Activated T-cell treated with anti-CD3 and anti-CD28 coated beads, Interleukin-2, amount 50 U/mL, for 72 hours (primary cell): ENCODE data around the gene GABRA4. TPM values are rescaled to one million over a fixed set of nuclear protein-coding genes. Genes with fewer than 3 reads are reported as not detected.

Source experiments
- ATAC-seq, 2 donors: fragments of 150-1000 bp; cut with Tn5 transposase; replicated peaks in 1 of 2; 2 replicates each; pipeline ENCODE4 v1.10.0; 2021; ENCODE audit warnings: moderate library complexity in 2 of 2, mild to moderate bottlenecking in 1 of 2
- DNase-seq, 2 donors: peaks; one replicate each; pipeline ENCODE4 v3.0.0; 2021 to 2022; ENCODE audit warnings: mixed read lengths in 1 of 2
- H3K27ac Mint-ChIP-seq: one replicate; pipeline ENCODE4 v1.8.0; 2022; ENCODE audit warnings: mild to moderate bottlenecking, moderate library complexity, mixed read lengths
- H3K27me3 Mint-ChIP-seq: one replicate; pipeline ENCODE4 v1.8.0; 2022; ENCODE audit warnings: low read depth, mixed read lengths
- H3K36me3 Mint-ChIP-seq, 2 donors: one replicate each; pipeline ENCODE4 v1.8.0; 2022; ENCODE audit warnings: mixed read lengths in 2 of 2, mild to moderate bottlenecking in 1 of 2; ENCODE audit not compliant: insufficient read depth in 2 of 2
- H3K4me1 Mint-ChIP-seq: one replicate; pipeline ENCODE4 v1.8.0; 2022; ENCODE audit warnings: low read depth, mixed read lengths
- H3K4me3 Mint-ChIP-seq, 2 donors: one replicate each; pipeline ENCODE4 v1.8.0; 2022; ENCODE audit warnings: mild to moderate bottlenecking in 2 of 2, mixed read lengths in 2 of 2, moderate library complexity in 2 of 2
- H3K9me3 Mint-ChIP-seq, 2 donors: one replicate each; pipeline ENCODE4 v1.8.0; 2022; ENCODE audit warnings: mixed read lengths in 2 of 2
- total RNA-seq, 2 donors: library from RNA; stranded (reverse); gene quantifications; one replicate each; pipeline ENCODE4 v1.2.3, GENCODE V29; 2022

GABRA4 gene
- total RNA-seq, 2 donors from 2014 or later = not detected

DNA sequence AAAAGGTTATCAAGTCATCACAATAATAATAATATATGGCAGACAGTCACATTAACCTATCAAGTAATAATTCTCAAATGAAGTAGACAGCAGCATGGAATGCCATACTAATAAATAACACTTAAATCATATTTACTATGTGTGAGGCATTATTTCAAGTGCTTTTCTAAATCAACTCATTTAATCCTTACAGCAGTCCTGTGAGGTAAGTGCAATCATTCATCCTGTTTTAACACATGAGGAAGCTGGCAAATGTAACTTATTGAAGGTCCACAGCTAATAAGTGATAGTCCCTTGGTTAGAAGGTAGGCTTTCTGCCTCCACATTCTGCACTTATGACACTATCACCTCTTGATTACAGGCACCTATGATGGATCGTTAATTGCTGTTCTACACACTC is 24.5 kb downstream of the GABRA4 start:
- ATAC-seq (no peak), DNase-seq (no peak)
- Mint-ChIP-seq H3K9me3 (no peaks in the 10 kb centered on the region), H3K27me3 (peaks cover 8% of the 10 kb centered on the region), H3K27ac (no peak overlapping the region), H3K4me3 (no peak overlapping the region), H3K4me1 (no peaks in the 10 kb centered on the region), H3K36me3 (no peaks in the 10 kb centered on the region)

GRCh38 chr4:46967631-46968030 is 25.8 kb downstream of the GABRA4 start:
- no peak for DNase-seq
- Mint-ChIP-seq H3K27ac (no peak overlapping the region), H3K4me1 (no peaks in the 10 kb centered on the region), H3K4me3 (no peak overlapping the region), H3K36me3 (no peaks in the 10 kb centered on the region), H3K27me3 (peaks cover 14% of the 10 kb centered on the region), H3K9me3 (no peaks in the 10 kb centered on the region)
- no peak for ATAC-seq

DNA sequence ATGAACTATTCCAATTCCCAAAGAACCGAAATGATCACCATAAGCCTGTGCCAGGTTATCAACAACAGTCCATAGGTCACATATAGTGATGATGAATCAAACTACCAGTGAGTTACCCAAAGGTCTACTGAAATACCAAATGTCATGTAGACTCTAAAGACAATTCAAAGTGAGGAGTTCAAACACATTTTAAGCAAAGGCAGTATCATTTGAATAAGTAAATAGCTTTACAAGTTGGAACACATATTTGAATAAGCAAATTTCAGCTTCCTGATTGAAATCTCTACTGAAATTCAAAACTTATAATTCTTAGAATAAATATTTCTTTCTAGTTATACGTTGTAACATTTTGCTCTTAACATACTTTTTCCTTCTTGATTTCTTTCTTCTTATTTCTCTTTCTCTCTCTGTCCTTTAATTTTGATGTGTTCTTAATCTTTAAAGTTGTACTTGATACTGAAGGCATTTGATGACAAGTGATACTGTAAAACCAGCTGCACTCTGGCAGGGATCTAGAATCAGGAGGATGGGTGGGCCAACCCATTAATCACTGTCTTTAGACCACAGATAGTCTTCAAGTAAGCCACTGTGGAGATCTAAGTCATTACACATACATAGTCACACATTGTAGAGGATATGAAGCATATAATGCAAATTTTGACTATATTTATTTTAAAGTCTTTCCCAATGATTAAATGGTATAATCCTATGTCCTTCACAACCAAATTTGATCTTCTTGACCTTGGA is 34.5 kb downstream of the GABRA4 start:
- DNase-seq (no peak), ATAC-seq (no peak)
- no peaks in the 10 kb centered on the region for H3K9me3 Mint-ChIP-seq
- no peak overlapping the region for H3K4me3 Mint-ChIP-seq
- H3K27me3 Mint-ChIP-seq = peaks cover 12% of the 10 kb centered on the region
- H3K27ac Mint-ChIP-seq = no peak overlapping the region
- H3K36me3 Mint-ChIP-seq = no peaks in the 10 kb centered on the region
- no peaks in the 10 kb centered on the region for H3K4me1 Mint-ChIP-seq

GRCh38 chr4:46956451-46956850 is 36.9 kb downstream of the GABRA4 start:
- ATAC-seq = no peak
- Mint-ChIP-seq H3K4me1 (no peaks in the 10 kb centered on the region), H3K9me3 (no peaks in the 10 kb centered on the region)

GRCh38 chr4:46955601-46956000 is 37.8 kb downstream of the GABRA4 start:
- ATAC-seq = no peak
- no peaks in the 10 kb centered on the region for H3K36me3 Mint-ChIP-seq

More at GRCh38 chr4:46956451-46956850, 36.9 kb downstream of the GABRA4 start:
- Mint-ChIP-seq H3K27me3 (peaks cover 5% of the 10 kb centered on the region), H3K27ac (no peak overlapping the region), H3K36me3 (no peaks in the 10 kb centered on the region), H3K4me3 (no peak overlapping the region)
- DNase-seq = no peak

GRCh38 chr4:46954643-46955042 is 38.7 kb downstream of the GABRA4 start:
- Mint-ChIP-seq H3K27ac (no peak overlapping the region), H3K27me3 (peaks cover 5% of the 10 kb centered on the region), H3K4me1 (no peaks in the 10 kb centered on the region), H3K9me3 (no peaks in the 10 kb centered on the region), H3K36me3 (no peaks in the 10 kb centered on the region), H3K4me3 (no peak overlapping the region)
- no peak for DNase-seq
- no peak for ATAC-seq

More at GRCh38 chr4:46955601-46956000, 37.8 kb downstream of the GABRA4 start:
- Mint-ChIP-seq H3K27me3 (peaks cover 5% of the 10 kb centered on the region), H3K9me3 (no peaks in the 10 kb centered on the region), H3K27ac (no peak overlapping the region), H3K4me1 (no peaks in the 10 kb centered on the region), H3K4me3 (no peak overlapping the region)
- DNase-seq = no peak

DNA sequence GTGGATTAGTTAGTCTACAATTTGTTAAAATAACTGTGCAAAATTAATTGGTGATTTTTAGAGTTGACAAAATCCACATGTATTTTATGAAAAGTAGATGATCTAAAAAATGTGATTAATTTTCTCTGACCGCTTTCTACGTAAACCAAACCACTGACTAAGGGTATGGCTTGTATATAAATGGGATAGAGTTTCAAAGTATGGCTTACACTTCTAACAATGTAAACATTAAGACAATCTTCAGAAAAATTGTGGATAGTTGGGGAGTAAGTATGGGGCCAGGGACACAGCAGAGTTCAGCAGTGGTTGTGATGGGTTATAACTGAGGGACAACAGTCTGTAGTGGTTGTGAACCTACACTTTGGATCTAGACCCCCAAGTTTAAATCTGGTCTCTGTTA is 39.8 kb downstream of the GABRA4 start:
- Mint-ChIP-seq H3K27ac (no peak overlapping the region), H3K9me3 (no peaks in the 10 kb centered on the region), H3K4me3 (no peak overlapping the region), H3K27me3 (peaks cover 5% of the 10 kb centered on the region), H3K36me3 (no peaks in the 10 kb centered on the region), H3K4me1 (no peaks in the 10 kb centered on the region)
- ATAC-seq = no peak
- DNase-seq = no peak

- no peak overlapping the region for H3K27ac Mint-ChIP-seq
- peaks cover 10% of the 10 kb centered on the region for H3K27me3 Mint-ChIP-seq
- ATAC-seq (no peak), DNase-seq (no peak)
- H3K9me3 Mint-ChIP-seq = no peaks in the 10 kb centered on the region
- no peak overlapping the region for H3K4me3 Mint-ChIP-seq
- no peaks in the 10 kb centered on the region for H3K36me3 Mint-ChIP-seq
- H3K4me1 Mint-ChIP-seq = no peaks in the 10 kb centered on the region
Observed at GRCh38 chr4:46952451-46952850, 40.9 kb downstream of the GABRA4 start.

DNA sequence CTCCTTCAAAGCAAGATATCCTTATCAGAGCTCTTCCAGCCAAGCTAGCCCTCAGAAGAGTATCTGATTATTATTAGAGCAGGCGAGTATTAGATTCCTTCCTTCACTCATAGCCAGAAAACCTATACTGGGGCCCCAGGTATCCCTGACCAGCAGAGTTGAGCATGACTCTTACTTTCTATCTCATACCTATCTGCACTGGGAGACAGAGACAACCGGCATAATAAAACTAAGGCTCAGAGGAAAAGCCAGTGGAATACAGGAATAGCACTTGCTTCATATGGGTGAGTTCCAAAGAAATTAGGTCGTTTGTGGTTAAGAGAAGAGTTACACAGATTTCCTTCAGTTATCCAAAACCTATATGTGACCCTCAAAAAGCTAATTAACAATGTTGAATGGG is 42.6 kb downstream of the GABRA4 start:
- DNase-seq = no peak
- Mint-ChIP-seq H3K9me3 (no peaks in the 10 kb centered on the region), H3K27me3 (peaks cover 15% of the 10 kb centered on the region), H3K27ac (no peak overlapping the region), H3K4me3 (no peak overlapping the region), H3K4me1 (no peaks in the 10 kb centered on the region), H3K36me3 (no peaks in the 10 kb centered on the region)
- ATAC-seq = no peak

DNA sequence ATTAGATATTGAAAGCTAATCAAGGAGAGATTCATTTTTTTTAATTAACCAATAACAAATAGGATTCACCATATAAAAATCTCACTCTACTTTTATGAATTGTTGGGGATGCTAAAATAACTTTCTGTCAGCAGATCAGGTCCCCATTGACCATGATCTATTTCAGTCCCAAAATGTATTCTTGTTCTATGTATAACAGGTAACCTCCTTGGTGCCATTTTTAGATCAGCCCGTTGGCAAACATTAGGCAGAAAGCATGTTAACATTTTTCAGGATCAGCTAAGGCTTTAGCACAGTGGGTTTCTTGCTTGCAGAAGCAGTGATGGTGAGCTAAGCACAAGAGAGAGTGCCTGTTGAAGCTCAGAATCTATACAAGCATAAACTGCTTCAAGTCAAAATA is 43.6 kb downstream of the GABRA4 start:
- no peaks in the 10 kb centered on the region for H3K4me1 Mint-ChIP-seq
- ATAC-seq = no peak

GRCh38 chr4:46947541-46947940 is 45.8 kb downstream of the GABRA4 start:
- peaks cover 10% of the 10 kb centered on the region for H3K27me3 Mint-ChIP-seq
- no peak overlapping the region for H3K27ac Mint-ChIP-seq
- no peaks in the 10 kb centered on the region for H3K36me3 Mint-ChIP-seq
- no peak overlapping the region for H3K4me3 Mint-ChIP-seq
- ATAC-seq (no peak), DNase-seq (no peak)
- H3K4me1 Mint-ChIP-seq = no peaks in the 10 kb centered on the region
- H3K9me3 Mint-ChIP-seq = no peaks in the 10 kb centered on the region

More for the DNA sequence above, 43.6 kb downstream of the GABRA4 start:
- no peak for DNase-seq
- H3K27ac Mint-ChIP-seq = no peak overlapping the region
- H3K9me3 Mint-ChIP-seq = no peaks in the 10 kb centered on the region
- no peaks in the 10 kb centered on the region for H3K36me3 Mint-ChIP-seq
- H3K4me3 Mint-ChIP-seq = no peak overlapping the region
- peaks cover 10% of the 10 kb centered on the region for H3K27me3 Mint-ChIP-seq

GRCh38 chr4:46946919-46947536 is 46.4 kb downstream of the GABRA4 start:
- peaks cover 10% of the 10 kb centered on the region for H3K27me3 Mint-ChIP-seq
- no peaks in the 10 kb centered on the region for H3K9me3 Mint-ChIP-seq
- H3K27ac Mint-ChIP-seq = no peak overlapping the region
- H3K36me3 Mint-ChIP-seq = no peaks in the 10 kb centered on the region
- no peak overlapping the region for H3K4me3 Mint-ChIP-seq
- no peak for ATAC-seq
- H3K4me1 Mint-ChIP-seq = no peaks in the 10 kb centered on the region
- no peak for DNase-seq

DNA sequence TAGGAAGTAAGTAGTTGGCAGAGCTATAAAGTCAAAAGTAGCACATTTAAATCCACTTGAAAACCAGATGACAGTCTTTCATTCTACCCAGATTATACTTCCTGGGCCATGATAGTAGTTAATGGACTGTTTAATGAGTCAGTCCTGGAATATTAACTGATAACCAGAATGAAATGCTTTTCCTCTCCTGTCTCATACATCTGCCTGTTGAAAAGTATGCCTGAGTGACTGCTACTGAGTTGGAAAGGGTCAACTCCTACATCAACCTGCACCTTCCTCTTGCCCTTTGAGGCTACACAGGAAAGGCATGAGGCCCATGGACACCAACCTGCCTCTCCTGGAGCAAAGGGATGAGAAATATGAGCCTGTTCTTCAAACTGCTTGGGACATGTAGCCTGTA is 48.3 kb downstream of the GABRA4 start:
- no peaks in the 10 kb centered on the region for H3K36me3 Mint-ChIP-seq
- DNase-seq (no peak), ATAC-seq (no peak)
- no peaks in the 10 kb centered on the region for H3K9me3 Mint-ChIP-seq
- H3K4me1 Mint-ChIP-seq = no peaks in the 10 kb centered on the region
- peaks cover 10% of the 10 kb centered on the region for H3K27me3 Mint-ChIP-seq
- no peak overlapping the region for H3K4me3 Mint-ChIP-seq
- H3K27ac Mint-ChIP-seq = no peak overlapping the region

GRCh38 chr4:46944345-46944744 is 49.0 kb downstream of the GABRA4 start:
- ATAC-seq = no peak

More at GRCh38 chr4:46944345-46944744, 49.0 kb downstream of the GABRA4 start:
- H3K36me3 Mint-ChIP-seq = no peaks in the 10 kb centered on the region
- H3K27ac Mint-ChIP-seq = no peak overlapping the region
- no peaks in the 10 kb centered on the region for H3K4me1 Mint-ChIP-seq
- no peak overlapping the region for H3K4me3 Mint-ChIP-seq
- H3K9me3 Mint-ChIP-seq = no peaks in the 10 kb centered on the region
- peaks cover 10% of the 10 kb centered on the region for H3K27me3 Mint-ChIP-seq
- no peak for DNase-seq
